Astrocyte (in vitro differentiated cells and primary cell): ENCODE measurements around the gene ABCF3. TPM values are rescaled to one million over a fixed set of nuclear protein-coding genes. Genes with fewer than 3 reads are reported as not detected.

ENCODE experiments used
- DNase-seq: peaks from one replicate; pipeline ENCODE4 v3.0.0-alpha.2; 2010; ENCODE audit warnings: low read depth
- FAIRE-seq: peaks from 2 replicates; lab custom pipeline; 2011; peaks lifted over from hg19 to GRCh38; lab: Jason Lieb, UNC
- H2AFZ ChIP-seq: 2 replicates; pipeline ENCODE4 v1.6.0; 2012; ENCODE audit warnings: low read depth, low read length, inconsistent platforms
- H3K27ac ChIP-seq: 2 replicates; pipeline ENCODE4 v1.5.1; 2011; ENCODE audit warnings: low read depth, low read length, inconsistent platforms
- H3K27me3 ChIP-seq: 2 replicates; pipeline ENCODE4 v1.6.0; 2011; ENCODE audit warnings: low read length, inconsistent platforms; ENCODE audit not compliant: insufficient read depth
- H3K36me3 ChIP-seq: 2 replicates; pipeline ENCODE4 v1.5.1; 2011; ENCODE audit warnings: low read length, inconsistent platforms; ENCODE audit not compliant: insufficient read depth
- H3K4me1 ChIP-seq: 2 replicates; pipeline ENCODE4 v1.5.1; 2011; ENCODE audit warnings: low read length, inconsistent platforms; ENCODE audit not compliant: insufficient read depth
- H3K4me2 ChIP-seq: 2 replicates; pipeline ENCODE4 v1.6.0; 2012; ENCODE audit warnings: low read length, inconsistent platforms
- H3K4me3 ChIP-seq: 2 replicates; pipeline ENCODE4 v1.5.1; 2011; ENCODE audit warnings: low read depth, mild to moderate bottlenecking, low read length, inconsistent platforms; ENCODE audit not compliant: insufficient read depth
- H3K79me2 ChIP-seq: 2 replicates; pipeline ENCODE4 v1.6.0; 2012; ENCODE audit warnings: mild to moderate bottlenecking, low read length, inconsistent platforms; ENCODE audit not compliant: insufficient read depth
- H3K9ac ChIP-seq: 2 replicates; pipeline ENCODE4 v1.6.0; 2012; ENCODE audit warnings: mild to moderate bottlenecking, low read length, inconsistent platforms
- H3K9me3 ChIP-seq: 2 replicates; pipeline ENCODE4 v1.5.1; 2012; ENCODE audit warnings: low read depth, mild to moderate bottlenecking, low read length, inconsistent platforms; ENCODE audit not compliant: insufficient read depth
- H4K20me1 ChIP-seq: 2 replicates; pipeline ENCODE4 v1.6.0; 2012; ENCODE audit warnings: low read length, inconsistent platforms; ENCODE audit not compliant: insufficient read depth
- H3K27ac Mint-ChIP-seq: one replicate; pipeline ENCODE4 v1.8.0; 2021; ENCODE audit warnings: mild to moderate bottlenecking, mixed read lengths; ENCODE audit not compliant: unreplicated experiment
- H3K27me3 Mint-ChIP-seq: one replicate; pipeline ENCODE4 v1.8.0; 2021; ENCODE audit warnings: low read depth, mixed read lengths; ENCODE audit not compliant: unreplicated experiment
- H3K36me3 Mint-ChIP-seq: one replicate; pipeline ENCODE4 v1.8.0; 2021; ENCODE audit warnings: low read depth, mixed read lengths; ENCODE audit not compliant: unreplicated experiment
- H3K4me1 Mint-ChIP-seq: one replicate; pipeline ENCODE4 v1.8.0; 2021; ENCODE audit warnings: low read depth, mixed read lengths; ENCODE audit not compliant: unreplicated experiment
- H3K4me3 Mint-ChIP-seq: one replicate; pipeline ENCODE4 v1.8.0; 2021; ENCODE audit warnings: mild to moderate bottlenecking, moderate library complexity, mixed read lengths; ENCODE audit not compliant: unreplicated experiment
- H3K9me3 Mint-ChIP-seq: one replicate; pipeline ENCODE4 v1.8.0; 2021; ENCODE audit warnings: mild to moderate bottlenecking, mixed read lengths; ENCODE audit not compliant: unreplicated experiment
- CTCF ChIP-seq: IDR thresholded peaks from 2 replicates; pipeline ENCODE4 v1.5.1; 2011; ENCODE audit warnings: low read depth, mild to moderate bottlenecking, inconsistent platforms, low read length, moderate library complexity; ENCODE audit not compliant: insufficient read depth
- EZH2 ChIP-seq: IDR thresholded peaks from 2 replicates; pipeline ENCODE4 v1.6.1; 2012; ENCODE audit warnings: mild to moderate bottlenecking, low read length, inconsistent platforms; ENCODE audit not compliant: insufficient read depth
- total RNA-seq: library from RNA; stranded (reverse); gene quantifications from 2 replicates; pipeline ENCODE4 v1.2.1, GENCODE V29; 2021

ABCF3 gene
- total RNA-seq, 1 donor from 2014 or later, result 70.9 TPM

GRCh38 chr3:184230081-184230602, 44.1 kb downstream of the ABCF3 start:
- peaks cover 9% of the 10 kb centered on the region for H4K20me1 ChIP-seq
- Mint-ChIP-seq H3K4me1 (peaks cover 11% of the 10 kb centered on the region), H3K27me3 (peaks cover 63% of the 10 kb centered on the region), H3K27ac (no peak overlapping the region), H3K36me3 (no peaks in the 10 kb centered on the region), H3K4me3 (no peak overlapping the region), H3K9me3 (no peaks in the 10 kb centered on the region)
- peak overlapping the region; percentile 83 for H3K4me2 ChIP-seq
- no peak overlapping the region for H3K9ac ChIP-seq
- no peaks in the 10 kb centered on the region for H3K36me3 ChIP-seq
- peaks cover 13% of the 10 kb centered on the region for H3K4me1 ChIP-seq
- H3K79me2 ChIP-seq, result no peaks in the 10 kb centered on the region
- no peak overlapping the region for H3K27ac ChIP-seq
- DNase-seq, result no peak
- FAIRE-seq, result no peak
- TF ChIP-seq EZH2 (peak; percentile 84), CTCF (no peak)
- H2AFZ ChIP-seq, result no peak overlapping the region
- H3K27me3 ChIP-seq, result peaks cover 47% of the 10 kb centered on the region
- H3K4me3 ChIP-seq, result no peak overlapping the region
- H3K9me3 ChIP-seq, result no peaks in the 10 kb centered on the region

- Histone ChIP-seq H4K20me1 (peaks cover 9% of the 10 kb centered on the region), H3K9ac (no peak overlapping the region), H3K4me3 (no peak overlapping the region), H3K27ac (no peak overlapping the region), H3K4me2 (peak overlapping the region; percentile 83), H3K9me3 (no peaks in the 10 kb centered on the region), H3K79me2 (no peaks in the 10 kb centered on the region), H3K36me3 (no peaks in the 10 kb centered on the region), H2AFZ (no peak overlapping the region), H3K27me3 (peaks cover 45% of the 10 kb centered on the region), H3K4me1 (peaks cover 13% of the 10 kb centered on the region)
- H3K36me3 Mint-ChIP-seq, result no peaks in the 10 kb centered on the region
- no peak for DNase-seq
- H3K4me1 Mint-ChIP-seq, result peaks cover 11% of the 10 kb centered on the region
- no peaks in the 10 kb centered on the region for H3K9me3 Mint-ChIP-seq
- H3K4me3 Mint-ChIP-seq, result peak overlapping the region; percentile 69
- peaks cover 65% of the 10 kb centered on the region for H3K27me3 Mint-ChIP-seq
- H3K27ac Mint-ChIP-seq, result no peak overlapping the region
- peak; percentile 97 for TF ChIP-seq EZH2
- no peak for TF ChIP-seq CTCF
- FAIRE-seq, result no peak
These were observed 44.9 kb downstream of the ABCF3 start for GRCh38 chr3:184230603-184231528.
